Measurements from ENCODE around the gene EFHD1. TPM values are rescaled to one million over a fixed set of nuclear protein-coding genes. Genes with fewer than 3 reads are reported as not detected.

The EFHD1 gene
- total and polyA plus RNA-seq, 2 donors (not counting 1 experiment from before 2014, with no cell fraction given) = not detected

DNA sequence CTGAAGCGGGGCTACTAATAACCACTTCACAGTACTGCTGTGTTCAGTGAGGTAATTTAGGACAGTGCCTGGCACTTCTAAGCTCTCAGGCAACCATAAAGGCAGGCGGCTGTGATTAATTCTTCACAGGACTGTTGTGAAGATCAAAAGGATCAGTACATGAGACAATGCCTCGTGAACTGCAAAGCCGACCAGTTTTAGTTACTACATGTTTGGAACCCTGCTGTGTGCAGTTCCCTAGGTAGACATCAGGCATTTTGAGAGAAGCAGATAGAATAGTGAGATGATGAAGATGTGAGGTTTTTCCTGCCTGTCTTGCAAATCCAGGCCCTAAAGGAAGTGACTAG, 19.1 kb downstream of the EFHD1 start:
- Histone ChIP-seq H3K4me1 (ENCODE audit: control insufficient read depth in 2 of 2, insufficient read depth in 2 of 2, low read length in 2 of 2) (no peaks in the 10 kb centered on the region), H3K79me2 (ENCODE audit: control insufficient read depth, insufficient read depth, low read length) (no peaks in the 10 kb centered on the region), H3K27ac (ENCODE audit: low read length in 2 of 2) (no peak overlapping the region), H3K9ac (ENCODE audit: low read length) (no peak overlapping the region), H3K4me3 (ENCODE audit: control extremely low read depth in 1 of 5, extremely low read depth in 1 of 5, insufficient read depth in 1 of 5, low read depth in 2 of 5, low read length in 4 of 5) (no peak overlapping the region), H3K9me3 (ENCODE audit: control extremely low read depth in 1 of 3, control insufficient read depth in 2 of 3, insufficient read depth in 1 of 3, low read length in 2 of 3) (no peaks in the 10 kb centered on the region), H4K20me1 (ENCODE audit: control insufficient read depth, insufficient read depth, low read length, poor library complexity, severe bottlenecking) (no peaks in the 10 kb centered on the region), H2AFZ (ENCODE audit: insufficient read depth, low read depth, low read length, poor library complexity, severe bottlenecking) (no peak overlapping the region), H3K36me3 (replicated peaks in 1 of 2; ENCODE audit: control extremely low read depth in 1 of 2, control insufficient read depth in 1 of 2, extremely low read depth in 1 of 2, insufficient read depth in 2 of 2, low read length in 1 of 2) (no peaks in the 10 kb centered on the region), H3K27me3 (replicated peaks in 1 of 4; ENCODE audit: control extremely low read depth in 1 of 4, control insufficient read depth in 3 of 4, insufficient read depth in 4 of 4, low read length in 3 of 4) (peaks cover 0 to 2% (median 0%) of the 10 kb centered on the region in 4 experiments), H3K4me2 (replicated peaks; ENCODE audit: low read depth, low read length, poor library complexity, severe bottlenecking) (no peak overlapping the region)
- Mint-ChIP-seq H3K27me3 (peaks cover 8% of the 10 kb centered on the region), H3K4me1 (no peaks in the 10 kb centered on the region), H3K27ac (no peak overlapping the region), H3K9me3 (ENCODE audit: insufficient read depth) (no peaks in the 10 kb centered on the region), H3K4me3 (no peak overlapping the region)
- DNase-seq (no peak), ATAC-seq (ENCODE audit: low read depth) (no peak)
- no peak for TF ChIP-seq EZH2 (IDR thresholded peaks at IDR 0.05; ENCODE audit: borderline replicate concordance, insufficient read depth, low read depth, low read length, poor library complexity, severe bottlenecking)
- TF ChIP-seq, protein P1, sequence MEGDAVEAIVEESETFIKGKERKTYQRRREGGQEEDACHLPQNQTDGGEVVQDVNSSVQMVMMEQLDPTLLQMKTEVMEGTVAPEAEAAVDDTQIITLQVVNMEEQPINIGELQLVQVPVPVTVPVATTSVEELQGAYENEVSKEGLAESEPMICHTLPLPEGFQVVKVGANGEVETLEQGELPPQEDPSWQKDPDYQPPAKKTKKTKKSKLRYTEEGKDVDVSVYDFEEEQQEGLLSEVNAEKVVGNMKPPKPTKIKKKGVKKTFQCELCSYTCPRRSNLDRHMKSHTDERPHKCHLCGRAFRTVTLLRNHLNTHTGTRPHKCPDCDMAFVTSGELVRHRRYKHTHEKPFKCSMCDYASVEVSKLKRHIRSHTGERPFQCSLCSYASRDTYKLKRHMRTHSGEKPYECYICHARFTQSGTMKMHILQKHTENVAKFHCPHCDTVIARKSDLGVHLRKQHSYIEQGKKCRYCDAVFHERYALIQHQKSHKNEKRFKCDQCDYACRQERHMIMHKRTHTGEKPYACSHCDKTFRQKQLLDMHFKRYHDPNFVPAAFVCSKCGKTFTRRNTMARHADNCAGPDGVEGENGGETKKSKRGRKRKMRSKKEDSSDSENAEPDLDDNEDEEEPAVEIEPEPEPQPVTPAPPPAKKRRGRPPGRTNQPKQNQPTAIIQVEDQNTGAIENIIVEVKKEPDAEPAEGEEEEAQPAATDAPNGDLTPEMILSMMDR (IDR thresholded peaks at IDR 0.05) = no peak
- intact Hi-C loops (cut with micrococcal nuclease) = no loop called here
- POLR2A ChIA-PET = no interaction called here
- 89% methylated on average over 3 of the region's 4 CpGs for WGBS (ENCODE audit: insufficient coverage)
- CTCF ChIA-PET = no interaction called here

DNA sequence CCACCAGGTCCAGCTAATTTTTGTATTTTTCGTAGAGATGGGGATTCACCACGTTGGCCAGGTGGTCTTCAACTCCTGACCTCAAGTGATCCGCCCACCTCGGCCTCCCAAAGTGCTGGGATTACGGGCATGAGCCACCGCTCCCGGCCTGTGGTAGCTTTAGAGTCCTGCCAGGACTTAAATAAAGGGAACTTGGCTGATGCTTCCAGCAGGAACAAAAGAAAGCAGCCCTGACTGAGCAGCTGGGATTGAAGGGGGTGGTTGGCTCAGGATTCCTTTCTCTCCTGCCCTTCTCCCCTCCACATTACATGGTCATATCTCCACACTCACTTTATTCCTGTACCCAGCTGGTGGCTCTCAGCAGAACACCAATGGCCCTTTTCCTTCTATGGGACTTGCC, 20.0 kb downstream of the EFHD1 start:
- no peak for DNase-seq
- intact Hi-C loops (cut with micrococcal nuclease) = no loop called here
- ChIA-PET POLR2A (no interaction called here), CTCF (no interaction called here)
- H3K27me3 ChIP-seq (replicated peaks in 1 of 4; ENCODE audit: control extremely low read depth in 1 of 4, control insufficient read depth in 3 of 4, insufficient read depth in 4 of 4, low read length in 3 of 4) = peaks cover 0 to 2% (median 0%) of the 10 kb centered on the region in 4 experiments
- no peaks in the 10 kb centered on the region for H3K36me3 ChIP-seq (replicated peaks in 1 of 2; ENCODE audit: control extremely low read depth in 1 of 2, control insufficient read depth in 1 of 2, extremely low read depth in 1 of 2, insufficient read depth in 2 of 2, low read length in 1 of 2)
- no peaks in the 10 kb centered on the region for H4K20me1 ChIP-seq (ENCODE audit: control insufficient read depth, insufficient read depth, low read length, poor library complexity, severe bottlenecking)
- ATAC-seq (ENCODE audit: low read depth) = no peak
- peaks cover 9% of the 10 kb centered on the region for H3K27me3 Mint-ChIP-seq
- no peak overlapping the region for H3K9ac ChIP-seq (ENCODE audit: low read length)
- H3K9me3 ChIP-seq (ENCODE audit: control extremely low read depth in 1 of 3, control insufficient read depth in 2 of 3, insufficient read depth in 1 of 3, low read length in 2 of 3) = no peaks in the 10 kb centered on the region
- TF ChIP-seq EZH2 (IDR thresholded peaks at IDR 0.05; ENCODE audit: borderline replicate concordance, insufficient read depth, low read depth, low read length, poor library complexity, severe bottlenecking) = no peak
- H3K79me2 ChIP-seq (ENCODE audit: control insufficient read depth, insufficient read depth, low read length) = no peaks in the 10 kb centered on the region
- 96% methylated on average over 5 of the region's 7 CpGs for WGBS (ENCODE audit: insufficient coverage)
- H3K4me1 Mint-ChIP-seq = no peaks in the 10 kb centered on the region
- no peak overlapping the region for H3K4me2 ChIP-seq (replicated peaks; ENCODE audit: low read depth, low read length, poor library complexity, severe bottlenecking)
- no peak overlapping the region for H3K4me3 ChIP-seq (ENCODE audit: control extremely low read depth in 1 of 5, extremely low read depth in 1 of 5, insufficient read depth in 1 of 5, low read depth in 2 of 5, low read length in 4 of 5)
- no peak overlapping the region for H3K27ac ChIP-seq (ENCODE audit: low read length in 2 of 2)
- H3K27ac Mint-ChIP-seq = no peak overlapping the region
- no peak overlapping the region for H2AFZ ChIP-seq (ENCODE audit: insufficient read depth, low read depth, low read length, poor library complexity, severe bottlenecking)
- no peak overlapping the region for H3K4me3 Mint-ChIP-seq
- no peaks in the 10 kb centered on the region for H3K4me1 ChIP-seq (ENCODE audit: control insufficient read depth in 2 of 2, insufficient read depth in 2 of 2, low read length in 2 of 2)
- no peaks in the 10 kb centered on the region for H3K9me3 Mint-ChIP-seq (ENCODE audit: insufficient read depth)
